Esophagus squamous epithelium (tissue), 4 donors: ENCODE data around the gene GPR132.

Source experiments
- POLR2A ChIP-seq, 4 donors: fragments of 450-650 bp; IDR thresholded peaks; one replicate each; pipeline ENCODE4 v1.6.1; 2017; ENCODE audit warnings: antibody characterized with exemption in 4 of 4, mild to moderate bottlenecking in 4 of 4, moderate library complexity in 3 of 4
- TF ChIP-seq, protein P1 (sequence below), 6 experiments: fragments of 450-650 bp in 4 of 6; fragments of 200-600 bp in 2 of 6; sonication (generic) in 2 of 6; IDR thresholded peaks; one replicate each; pipeline ENCODE4 v1.5.1; 2016 to 2019; ENCODE audit warnings: antibody characterized with exemption in 6 of 6, mild to moderate bottlenecking in 4 of 6, moderate library complexity in 4 of 6

- TF ChIP-seq, protein P1, sequence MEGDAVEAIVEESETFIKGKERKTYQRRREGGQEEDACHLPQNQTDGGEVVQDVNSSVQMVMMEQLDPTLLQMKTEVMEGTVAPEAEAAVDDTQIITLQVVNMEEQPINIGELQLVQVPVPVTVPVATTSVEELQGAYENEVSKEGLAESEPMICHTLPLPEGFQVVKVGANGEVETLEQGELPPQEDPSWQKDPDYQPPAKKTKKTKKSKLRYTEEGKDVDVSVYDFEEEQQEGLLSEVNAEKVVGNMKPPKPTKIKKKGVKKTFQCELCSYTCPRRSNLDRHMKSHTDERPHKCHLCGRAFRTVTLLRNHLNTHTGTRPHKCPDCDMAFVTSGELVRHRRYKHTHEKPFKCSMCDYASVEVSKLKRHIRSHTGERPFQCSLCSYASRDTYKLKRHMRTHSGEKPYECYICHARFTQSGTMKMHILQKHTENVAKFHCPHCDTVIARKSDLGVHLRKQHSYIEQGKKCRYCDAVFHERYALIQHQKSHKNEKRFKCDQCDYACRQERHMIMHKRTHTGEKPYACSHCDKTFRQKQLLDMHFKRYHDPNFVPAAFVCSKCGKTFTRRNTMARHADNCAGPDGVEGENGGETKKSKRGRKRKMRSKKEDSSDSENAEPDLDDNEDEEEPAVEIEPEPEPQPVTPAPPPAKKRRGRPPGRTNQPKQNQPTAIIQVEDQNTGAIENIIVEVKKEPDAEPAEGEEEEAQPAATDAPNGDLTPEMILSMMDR (IDR thresholded peaks at IDR 0.05): no peak
- TF ChIP-seq POLR2A (IDR thresholded peaks at IDR 0.05): no peak
These were observed 11.1 kb upstream of the GPR132 start for GRCh38 chr14:105076296-105076804.
